Stimulated activated CD4-positive, alpha-beta T cell treated with anti-CD3 and anti-CD28 coated beads, Interleukin-12 subunit alpha, Interleukin-12 subunit beta, amount 100 ng/mL, for 48 hours (primary cell): ENCODE data around the gene ASIC4.

ENCODE experiments used
- DNase-seq, 3 donors: peaks; one replicate each; pipeline ENCODE4 v3.0.0-alpha.2; 2020; ENCODE audit warnings: low read depth in 2 of 3, low spot score in 1 of 3

The ASIC4 gene

GRCh38 chr2:219514196-219514761 is at the start of gene ASIC4:
TSS of gene ASIC4 (plus strand) at chr2:219514482. CDS start at chr2:219514725, 243 bp downstream.
- no peak for DNase-seq

- DNase-seq, result no peak
These were observed 48.4 kb upstream of the ASIC4 start for GRCh38 chr2:219465659-219466561.

GRCh38 chr2:219466816-219467735 is 47.2 kb upstream of the ASIC4 start:
- no peak for DNase-seq

- DNase-seq, result no peak
These were observed 46.6 kb upstream of the ASIC4 start for GRCh38 chr2:219467736-219468075.

GRCh38 chr2:219468410-219469185 is 45.7 kb upstream of the ASIC4 start:
- no peak for DNase-seq

GRCh38 chr2:219469186-219469724 is 45.0 kb upstream of the ASIC4 start:
- DNase-seq, result no peak

- DNase-seq, result no peak
These were observed 43.9 kb upstream of the ASIC4 start for GRCh38 chr2:219470429-219470828.

GRCh38 chr2:219471476-219472371 is 42.6 kb upstream of the ASIC4 start:
- DNase-seq, result no peak

- DNase-seq, result no peak
These were observed 41.6 kb upstream of the ASIC4 start for GRCh38 chr2:219472629-219473187.

GRCh38 chr2:219473511-219473910 is 40.8 kb upstream of the ASIC4 start:
- no peak for DNase-seq

- DNase-seq, result no peak
These were observed 39.8 kb upstream of the ASIC4 start for GRCh38 chr2:219474285-219475060.

- DNase-seq, result no peak
These were observed 39.0 kb upstream of the ASIC4 start for GRCh38 chr2:219475278-219475677.

GRCh38 chr2:219475697-219476651 is 38.3 kb upstream of the ASIC4 start:
- DNase-seq, result peak; percentile 47 to 62 (median 61)

- no peak for DNase-seq
These were observed 37.6 kb upstream of the ASIC4 start for GRCh38 chr2:219476652-219477151.

GRCh38 chr2:219477179-219477578 is 37.1 kb upstream of the ASIC4 start:
- no peak for DNase-seq

GRCh38 chr2:219477815-219478214 is 36.5 kb upstream of the ASIC4 start:
- no peak for DNase-seq

GRCh38 chr2:219478916-219479315 is 35.4 kb upstream of the ASIC4 start:
- DNase-seq, result no peak
